Cardiac fibroblast (primary cell): ENCODE results near the gene SKOR2.
A peak's percentile ranks its signal among the peaks of the same experiment; 100 is the strongest.

Experiments
- DNase-seq, 2 donors: peaks; one replicate each; pipeline versions ENCODE4 v3.0.0 to v3.0.0-alpha.2; 2010; ENCODE audit warnings: low read depth in 2 of 2
- H3K4me3 ChIP-seq, 2 donors: replicated peaks in 1 of 2; 1 replicate in 1 of 2; 2 replicates in 1 of 2; pipeline ENCODE4 v1.5.1; 2011; ENCODE audit warnings: low read depth in 2 of 2, low read length in 2 of 2, mild to moderate bottlenecking in 2 of 2, moderate library complexity in 1 of 2
- TF ChIP-seq, protein P1 (sequence below): IDR thresholded peaks from one replicate; pipeline ENCODE4 v1.5.1; 2011; ENCODE audit warnings: low read depth, mild to moderate bottlenecking, low read length, inconsistent platforms

The SKOR2 gene

DNA sequence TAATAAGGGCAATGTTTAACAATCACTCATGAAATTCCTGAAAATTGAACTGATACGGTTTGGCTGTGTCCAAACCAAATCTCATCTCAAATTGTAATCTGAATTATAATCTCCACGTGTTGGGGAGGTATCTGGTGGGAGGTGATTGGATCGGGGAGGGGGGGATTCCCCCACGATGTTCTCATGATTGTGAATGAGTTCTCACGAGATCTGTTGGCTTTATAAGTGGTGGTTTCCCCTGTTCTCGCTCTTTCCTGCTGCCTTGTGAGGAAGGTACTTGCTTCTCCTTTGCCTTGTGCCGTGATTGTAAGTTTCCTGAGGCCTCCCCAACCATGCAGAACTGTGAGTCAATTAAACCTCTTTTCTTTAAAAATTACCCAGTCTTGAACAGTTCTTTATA lies 34.0 kb upstream of the SKOR2 start:
- H3K4me3 ChIP-seq: no peak overlapping the region

DNA sequence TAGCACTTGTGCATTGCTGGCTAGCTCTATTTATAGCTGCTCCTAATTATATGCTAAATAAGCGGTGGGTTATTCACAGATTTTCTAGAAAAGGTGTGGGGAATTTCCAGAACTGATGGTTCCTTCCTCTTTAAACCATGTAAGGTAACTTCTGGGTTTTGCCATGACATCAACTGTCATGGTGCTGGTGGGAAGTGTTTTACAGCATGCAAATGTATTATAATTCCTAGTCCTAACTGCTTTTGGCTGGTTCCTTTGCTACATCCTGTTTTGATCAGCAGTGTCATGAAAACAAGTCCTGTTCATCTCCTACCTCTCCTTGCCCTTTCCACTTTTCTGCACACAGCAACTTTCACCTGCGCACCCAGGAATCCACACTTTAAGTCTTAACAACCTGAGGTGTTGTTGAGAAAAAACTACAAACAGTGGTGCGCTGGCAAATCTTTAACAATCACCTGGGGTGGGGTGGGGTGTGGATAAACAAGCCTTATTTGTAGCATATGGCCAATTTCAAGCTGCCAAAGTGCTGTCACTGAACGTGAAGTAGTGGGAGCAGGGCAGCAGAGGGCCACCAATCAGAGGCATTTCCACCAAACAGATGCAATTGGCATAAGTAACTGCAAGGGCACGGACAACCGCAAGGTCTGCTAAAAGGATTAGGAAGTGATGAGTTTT lies 33.4 kb upstream of the SKOR2 start:
- DNase-seq: no peak

More for the DNA sequence above, 34.0 kb upstream of the SKOR2 start:
- TF ChIP-seq, protein P1, sequence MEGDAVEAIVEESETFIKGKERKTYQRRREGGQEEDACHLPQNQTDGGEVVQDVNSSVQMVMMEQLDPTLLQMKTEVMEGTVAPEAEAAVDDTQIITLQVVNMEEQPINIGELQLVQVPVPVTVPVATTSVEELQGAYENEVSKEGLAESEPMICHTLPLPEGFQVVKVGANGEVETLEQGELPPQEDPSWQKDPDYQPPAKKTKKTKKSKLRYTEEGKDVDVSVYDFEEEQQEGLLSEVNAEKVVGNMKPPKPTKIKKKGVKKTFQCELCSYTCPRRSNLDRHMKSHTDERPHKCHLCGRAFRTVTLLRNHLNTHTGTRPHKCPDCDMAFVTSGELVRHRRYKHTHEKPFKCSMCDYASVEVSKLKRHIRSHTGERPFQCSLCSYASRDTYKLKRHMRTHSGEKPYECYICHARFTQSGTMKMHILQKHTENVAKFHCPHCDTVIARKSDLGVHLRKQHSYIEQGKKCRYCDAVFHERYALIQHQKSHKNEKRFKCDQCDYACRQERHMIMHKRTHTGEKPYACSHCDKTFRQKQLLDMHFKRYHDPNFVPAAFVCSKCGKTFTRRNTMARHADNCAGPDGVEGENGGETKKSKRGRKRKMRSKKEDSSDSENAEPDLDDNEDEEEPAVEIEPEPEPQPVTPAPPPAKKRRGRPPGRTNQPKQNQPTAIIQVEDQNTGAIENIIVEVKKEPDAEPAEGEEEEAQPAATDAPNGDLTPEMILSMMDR: no peak
- no peak for DNase-seq

DNA sequence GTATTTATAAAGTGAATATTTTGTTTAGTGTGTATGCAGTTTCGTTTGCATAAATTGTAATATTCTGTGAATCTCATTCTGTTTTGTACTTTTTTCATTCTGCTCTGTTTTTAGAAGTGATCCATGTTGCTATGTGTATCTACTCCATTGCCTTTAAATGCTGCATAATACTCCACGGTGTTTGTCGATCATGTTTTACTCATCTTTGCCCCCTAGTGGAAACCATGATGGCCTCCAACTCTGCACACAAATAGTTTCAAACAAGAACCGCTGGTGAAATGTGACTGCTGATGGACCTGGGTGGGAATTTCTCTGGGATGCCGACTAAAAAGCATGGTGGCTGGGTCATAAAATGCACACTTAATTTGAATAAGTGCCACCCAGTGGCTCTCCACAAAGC lies 32.0 kb upstream of the SKOR2 start:
- TF ChIP-seq, protein P1: peak; percentile 54
- no peak overlapping the region for H3K4me3 ChIP-seq
- DNase-seq: peak; percentile 30 to 55

More for the DNA sequence above, 33.4 kb upstream of the SKOR2 start:
- TF ChIP-seq, protein P1: no peak
- H3K4me3 ChIP-seq: no peak overlapping the region

- TF ChIP-seq, protein P1: no peak
- no peak overlapping the region for H3K4me3 ChIP-seq
- no peak for DNase-seq
These were observed 28.7 kb upstream of the SKOR2 start for GRCh38 chr18:47280121-47280520.

DNA sequence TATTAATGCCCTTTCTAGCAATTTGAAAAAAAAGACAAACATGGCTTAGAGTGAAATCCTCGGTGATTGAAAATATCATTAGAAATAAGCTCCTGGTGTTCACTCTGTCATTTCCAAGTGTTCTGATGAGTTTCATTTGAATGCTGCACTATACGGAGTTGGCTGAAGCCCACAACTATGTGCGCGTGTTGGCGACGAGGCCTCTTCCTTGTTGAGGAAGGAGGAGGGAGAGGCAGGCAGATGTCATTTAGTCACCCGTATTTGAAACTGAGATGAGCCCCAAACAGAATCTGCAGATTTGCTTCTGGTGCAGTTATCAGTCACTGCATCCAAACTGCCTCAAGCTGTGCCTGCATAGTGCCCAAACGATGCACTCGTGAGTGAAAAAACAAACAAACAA lies 23.5 kb upstream of the SKOR2 start:
- DNase-seq: no peak
- no peak overlapping the region for H3K4me3 ChIP-seq
- TF ChIP-seq, protein P1: no peak

- peak; percentile 11 to 64 for DNase-seq
- H3K4me3 ChIP-seq: no peak overlapping the region
- TF ChIP-seq, protein P1: no peak
These were observed 13.7 kb upstream of the SKOR2 start for GRCh38 chr18:47265197-47265596.

- TF ChIP-seq, protein P1: no peak
- H3K4me3 ChIP-seq: peak overlapping the region in 1 of 2 donors; percentile 49
- DNase-seq: no peak
These were observed 12.8 kb upstream of the SKOR2 start for GRCh38 chr18:47264308-47264700.
